Common myeloid progenitor, CD34-positive (primary cell): ENCODE measurements around the gene ITIH1.

Experiments used
- CTCF ChIA-PET: fragments of 350-600 bp; sonication (Branson Sonifier 250); formaldehyde crosslinking; loops from one replicate; lab custom pipeline; 2021; ENCODE audit warnings: antibody characterized with exemption; lab: Charles Lee
- POLR2A ChIA-PET: fragments of 350-600 bp; sonication (Branson Sonifier 250); formaldehyde crosslinking; loops from one replicate; lab custom pipeline; 2021; ENCODE audit warnings: antibody characterized with exemption; lab: Charles Lee
- DNase-seq, 3 donors: peaks; one replicate each; pipeline versions ENCODE4 v3.0.0 to v3.0.0-alpha.2; 2013
- H3K27ac ChIP-seq, 2 experiments: 1 replicate in 1 of 2; 2 replicates in 1 of 2; pipeline ENCODE4 v1.7.0; 2013; ENCODE audit warnings: inconsistent platforms in 2 of 2, low read length in 2 of 2, mild to moderate bottlenecking in 2 of 2, low read depth in 1 of 2, moderate library complexity in 1 of 2; ENCODE audit not compliant: severe bottlenecking in 2 of 2, insufficient read depth in 1 of 2, poor library complexity in 1 of 2
- H3K27me3 ChIP-seq, 5 experiments: replicated peaks in 2 of 5; 1 replicate in 3 of 5; 2 replicates in 2 of 5; pipeline versions ENCODE4 v1.6.1 to v1.7.0; 2013; ENCODE audit warnings: low read length in 4 of 5, mild to moderate bottlenecking in 2 of 5, moderate library complexity in 2 of 5, inconsistent platforms in 1 of 5; ENCODE audit not compliant: insufficient read depth in 5 of 5, control insufficient read depth in 4 of 5
- H3K36me3 ChIP-seq, 4 experiments: 1 replicate in 2 of 4; 2 replicates in 2 of 4; pipeline versions ENCODE4 v1.6.1 to v1.7.0; 2013; ENCODE audit warnings: low read length in 3 of 4, control low read depth in 1 of 4, mild to moderate bottlenecking in 1 of 4; ENCODE audit not compliant: control insufficient read depth in 4 of 4, insufficient read depth in 4 of 4
- H3K4me1 ChIP-seq, 4 experiments: 1 replicate in 3 of 4; 2 replicates in 1 of 4; pipeline versions ENCODE4 v1.6.1 to v1.7.1; 2013; ENCODE audit warnings: low read length in 3 of 4, mild to moderate bottlenecking in 3 of 4, control low read depth in 1 of 4, inconsistent platforms in 1 of 4, moderate library complexity in 1 of 4; ENCODE audit not compliant: control insufficient read depth in 4 of 4, insufficient read depth in 4 of 4; ENCODE audit errors: control extremely low read depth in 1 of 4
- H3K4me3 ChIP-seq, 7 experiments: 1 replicate in 4 of 7; 2 replicates in 3 of 7; pipeline versions ENCODE4 v1.5.1 to v1.7.0; 2013; ENCODE audit warnings: mild to moderate bottlenecking in 7 of 7, low read length in 6 of 7, moderate library complexity in 6 of 7, inconsistent platforms in 2 of 7, low read depth in 2 of 7, control low read depth in 1 of 7; ENCODE audit not compliant: insufficient read depth in 4 of 7, control insufficient read depth in 1 of 7; ENCODE audit errors: extremely low read depth in 1 of 7
- H3K9me3 ChIP-seq, 5 experiments: 1 replicate in 4 of 5; 2 replicates in 1 of 5; pipeline versions ENCODE4 v1.6.1 to v1.7.1; 2013; ENCODE audit warnings: low read length in 4 of 5, mild to moderate bottlenecking in 2 of 5, inconsistent platforms in 1 of 5, low read depth in 1 of 5, moderate library complexity in 1 of 5; ENCODE audit not compliant: control insufficient read depth in 4 of 5, insufficient read depth in 2 of 5; ENCODE audit errors: control extremely low read depth in 1 of 5
- WGBS: methylation state at CpG from one replicate; pipeline ENCODE4 v1.1.5; 2013; ENCODE audit not compliant: insufficient coverage; 5-methylcytosine and 5-hydroxymethylcytosine counted together

Gene ITIH1

DNA sequence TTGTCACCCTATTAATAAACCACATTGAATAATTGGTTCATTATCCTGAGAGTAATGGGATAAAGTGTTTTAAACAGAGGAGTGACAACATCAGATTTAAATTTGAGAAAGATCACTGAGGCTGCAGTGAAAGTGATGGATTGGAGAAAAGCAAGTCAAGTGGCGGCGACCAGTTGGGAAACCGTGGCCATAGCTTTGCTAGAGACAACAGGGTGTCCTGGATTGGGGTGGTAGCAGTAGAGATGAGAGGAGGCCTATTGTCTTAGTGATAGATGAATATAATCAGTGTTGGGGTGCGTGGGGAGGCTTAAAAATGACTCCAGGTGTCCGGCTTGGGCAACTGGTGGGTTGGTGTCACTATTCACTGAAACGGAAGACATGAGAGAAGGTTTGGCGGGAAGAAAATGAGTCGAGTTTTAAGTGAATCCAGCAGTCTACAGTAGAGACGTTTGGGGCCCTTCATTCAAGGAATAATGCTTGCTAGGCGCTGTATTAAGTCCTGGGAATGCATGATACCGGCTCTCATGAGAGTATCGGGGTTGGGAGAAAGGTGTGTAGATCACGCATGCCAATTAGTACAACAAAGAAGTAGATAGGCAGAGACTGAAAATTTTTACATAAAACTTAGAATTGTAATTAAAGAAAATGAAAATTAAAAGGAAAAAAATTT lies 7.5 kb upstream of the ITIH1 start:
- H3K27ac ChIP-seq = peak overlapping the region; percentile 58 to 81
- POLR2A ChIA-PET = no interaction called here

DNA sequence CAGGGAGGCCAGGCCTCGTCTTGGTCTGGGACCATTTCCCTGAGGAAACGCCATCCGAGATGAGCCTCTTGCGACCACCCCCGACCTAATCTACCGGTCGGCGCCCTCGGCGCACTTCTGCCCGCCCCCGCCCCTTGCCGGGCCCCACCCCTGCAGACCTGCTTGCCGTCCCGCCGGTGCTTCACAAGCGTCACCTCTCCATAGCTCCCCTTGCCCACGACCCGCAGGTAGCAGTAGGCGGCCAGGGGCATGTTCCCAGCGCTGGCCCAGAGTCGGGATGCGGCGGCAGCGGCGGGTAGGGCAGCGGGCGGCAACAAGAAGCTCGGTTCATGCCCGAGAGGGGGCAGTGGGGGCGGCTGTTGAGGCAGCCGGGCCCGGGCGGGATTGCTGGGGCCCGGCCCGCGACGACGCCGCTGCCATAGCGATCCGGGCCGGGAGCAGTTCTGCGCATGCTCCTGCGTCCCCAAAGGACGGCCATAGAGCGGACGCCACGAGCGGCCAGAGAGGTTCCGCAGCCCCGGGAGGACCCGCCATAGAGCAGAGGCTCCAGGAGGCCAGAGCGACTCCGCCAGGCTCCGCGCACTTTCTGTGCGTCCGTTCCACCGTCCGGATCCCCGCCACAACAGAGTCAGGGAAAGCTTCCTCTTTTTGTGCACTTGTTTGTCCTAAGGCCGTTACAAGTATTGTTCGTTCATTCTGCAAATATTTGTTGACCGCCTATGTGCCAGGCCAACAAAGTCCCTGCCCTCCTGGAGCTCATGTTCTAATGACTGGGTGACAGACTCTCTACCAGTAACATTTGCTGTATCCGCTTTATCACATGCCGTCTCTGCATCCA lies 6.7 kb upstream of the ITIH1 start, which contains the start of gene NEK4:
TSS of gene NEK4 (minus strand) at position 445 of the 838 bp plus-strand sequence. CDS start at position 251, 194 bp downstream.
- Histone ChIP-seq H3K36me3 (peaks cover 3 to 14% (median 11%) of the 10 kb centered on the region in 4 experiments), H3K27ac (peak within 1 kb of the TSS; percentile 58 to 81), H3K4me1 (peaks cover 7 to 28% (median 22%) of the 10 kb centered on the region in 4 experiments), H3K27me3 (no peaks in the 10 kb centered on the region), H3K9me3 (no peaks in the 10 kb centered on the region), H3K4me3 (peak within 1 kb of the TSS; percentile 65 to 89 (median 78))
- WGBS = 1% methylated on average over 49 of the region's 67 CpGs
- ChIA-PET POLR2A (no interaction called here), CTCF (interaction anchor here (0.7 to 1.4 kb wide), 5 partner anchors 9 to 50 kb away, joined by 3 to 5 read pairs (median 4); no protein-coding TSS in a partner anchor)
- DNase-seq = peak; percentile 92 to 96 (median 95)

More for the DNA sequence above, 7.5 kb upstream of the ITIH1 start:
- no peak for DNase-seq
- Histone ChIP-seq H3K9me3 (no peaks in the 10 kb centered on the region), H3K4me1 (peaks cover 7 to 20% (median 15%) of the 10 kb centered on the region in 4 experiments), H3K36me3 (peaks cover 3 to 22% (median 16%) of the 10 kb centered on the region in 4 experiments), H3K4me3 (peak overlapping the region; percentile 65 to 89 (median 78)), H3K27me3 (no peaks in the 10 kb centered on the region)
- 31% methylated on average over 10 of the region's 13 CpGs for WGBS
- CTCF ChIA-PET = interaction anchor here (1.1 to 1.4 kb wide), 3 partner anchors 46 to 52 kb away, joined by 3 to 5 read pairs (median 3); no protein-coding TSS in a partner anchor

DNA sequence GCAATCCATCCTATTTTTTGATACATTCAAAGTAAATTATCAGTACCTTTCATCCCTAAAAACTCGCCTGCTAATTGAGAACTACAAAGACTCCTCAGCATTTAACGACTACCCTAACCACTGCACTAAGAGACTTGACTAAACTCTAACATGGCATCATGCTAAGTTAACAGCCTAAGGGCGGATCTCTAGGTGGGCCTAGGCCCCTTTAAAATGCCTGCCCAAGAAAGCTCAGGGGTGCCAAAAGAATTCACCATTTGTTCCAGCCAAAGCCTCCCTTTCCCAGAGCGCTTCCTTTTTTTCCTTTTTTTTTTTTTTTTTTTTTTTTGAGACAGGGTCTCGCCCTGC lies 6.1 kb upstream of the ITIH1 start:
- no peaks in the 10 kb centered on the region for H3K9me3 ChIP-seq
- peak overlapping the region; percentile 58 to 81 for H3K27ac ChIP-seq
- ChIA-PET POLR2A (no interaction called here), CTCF (interaction anchor here (0.7 to 1.4 kb wide), 5 partner anchors 8 to 50 kb away, joined by 3 to 5 read pairs (median 4); no protein-coding TSS in a partner anchor)
- no peaks in the 10 kb centered on the region for H3K27me3 ChIP-seq
- peaks cover 3 to 9% (median 6%) of the 10 kb centered on the region in 4 experiments for H3K36me3 ChIP-seq
- peaks cover 7 to 30% (median 23%) of the 10 kb centered on the region in 4 experiments for H3K4me1 ChIP-seq
- no peak for DNase-seq
- peak overlapping the region in 6 of 7 experiments; percentile 65 to 89 (median 80) for H3K4me3 ChIP-seq
- 72% methylated on average over 5 of the region's 5 CpGs for whole genome bisulfite sequencing

DNA sequence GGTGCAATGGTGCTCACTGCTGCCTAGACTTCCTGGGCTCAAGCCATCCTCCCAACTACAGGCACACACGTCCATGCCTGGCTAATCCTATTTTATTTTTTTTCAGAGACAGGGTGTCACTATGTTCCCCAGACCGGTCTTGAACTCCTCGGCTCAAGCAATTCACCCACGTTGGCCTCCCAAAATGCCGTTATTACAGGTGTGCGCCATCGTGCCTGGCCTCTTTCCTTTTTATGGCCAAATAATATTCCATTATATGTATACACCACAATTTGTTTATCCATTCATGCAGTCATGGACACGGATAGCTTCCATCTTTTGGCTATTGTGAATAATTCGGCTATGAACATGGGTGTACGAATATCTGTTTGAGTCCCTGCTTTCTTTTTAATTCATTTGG lies 5.7 kb upstream of the ITIH1 start:
- Histone ChIP-seq H3K27ac (peak overlapping the region in 1 of 2 experiments; percentile 81), H3K36me3 (peaks cover 3 to 7% (median 6%) of the 10 kb centered on the region in 4 experiments), H3K9me3 (no peaks in the 10 kb centered on the region), H3K4me3 (peak overlapping the region in 1 of 7 experiments; percentile 87), H3K4me1 (peaks cover 7 to 30% (median 23%) of the 10 kb centered on the region in 4 experiments), H3K27me3 (no peaks in the 10 kb centered on the region)
- POLR2A ChIA-PET = no interaction called here
- CTCF ChIA-PET = interaction anchor here (0.7 to 1.5 kb wide), 5 partner anchors 8 to 49 kb away, joined by 3 to 5 read pairs (median 4); no protein-coding TSS in a partner anchor
- 100% methylated on average over 7 of the region's 10 CpGs for WGBS
- no peak for DNase-seq

DNA sequence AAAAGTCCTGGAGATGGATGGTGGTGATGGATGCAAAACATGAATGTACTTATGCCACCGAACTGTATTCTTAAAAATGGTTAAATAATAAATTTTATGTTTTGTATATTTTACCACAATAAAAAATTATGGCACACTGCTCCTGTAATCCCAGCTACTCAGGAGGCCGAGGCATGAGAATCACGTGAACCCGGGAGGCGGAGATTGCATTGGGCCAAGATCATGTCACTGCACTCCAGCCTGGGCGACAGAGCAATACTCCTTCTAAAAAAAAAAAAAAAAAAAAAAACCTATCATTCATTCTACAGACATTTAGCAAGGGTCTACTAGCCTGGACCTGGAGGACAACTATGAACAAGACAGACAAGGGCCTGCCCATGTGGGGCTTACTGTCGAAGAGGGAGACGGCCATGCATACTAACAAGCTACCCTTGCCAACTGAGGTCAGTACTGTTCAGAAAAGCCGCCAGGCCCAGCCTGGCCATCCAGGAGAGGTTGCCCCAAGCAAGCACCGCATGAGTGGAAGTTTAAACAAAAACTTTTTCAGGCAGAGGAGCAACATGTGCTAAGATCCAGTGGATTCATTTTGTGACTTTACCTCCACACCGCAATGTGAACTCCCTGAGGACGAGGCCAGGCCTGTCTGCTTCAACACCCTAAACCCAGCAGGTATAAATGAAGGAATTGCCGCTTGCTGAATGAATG lies 3.9 kb upstream of the ITIH1 start:
- Histone ChIP-seq H3K9me3 (no peaks in the 10 kb centered on the region), H3K27me3 (no peaks in the 10 kb centered on the region), H3K27ac (no peak overlapping the region), H3K36me3 (no peaks in the 10 kb centered on the region), H3K4me3 (no peak overlapping the region), H3K4me1 (peaks cover 7 to 40% (median 29%) of the 10 kb centered on the region in 4 experiments)
- no peak for DNase-seq
- WGBS = 100% methylated on average over 9 of the region's 13 CpGs
- POLR2A ChIA-PET = no interaction called here
- CTCF ChIA-PET = interaction anchor here (1.4 kb wide), 1 partner anchor 19 kb away, joined by 5 read pairs; no protein-coding TSS in a partner anchor

DNA sequence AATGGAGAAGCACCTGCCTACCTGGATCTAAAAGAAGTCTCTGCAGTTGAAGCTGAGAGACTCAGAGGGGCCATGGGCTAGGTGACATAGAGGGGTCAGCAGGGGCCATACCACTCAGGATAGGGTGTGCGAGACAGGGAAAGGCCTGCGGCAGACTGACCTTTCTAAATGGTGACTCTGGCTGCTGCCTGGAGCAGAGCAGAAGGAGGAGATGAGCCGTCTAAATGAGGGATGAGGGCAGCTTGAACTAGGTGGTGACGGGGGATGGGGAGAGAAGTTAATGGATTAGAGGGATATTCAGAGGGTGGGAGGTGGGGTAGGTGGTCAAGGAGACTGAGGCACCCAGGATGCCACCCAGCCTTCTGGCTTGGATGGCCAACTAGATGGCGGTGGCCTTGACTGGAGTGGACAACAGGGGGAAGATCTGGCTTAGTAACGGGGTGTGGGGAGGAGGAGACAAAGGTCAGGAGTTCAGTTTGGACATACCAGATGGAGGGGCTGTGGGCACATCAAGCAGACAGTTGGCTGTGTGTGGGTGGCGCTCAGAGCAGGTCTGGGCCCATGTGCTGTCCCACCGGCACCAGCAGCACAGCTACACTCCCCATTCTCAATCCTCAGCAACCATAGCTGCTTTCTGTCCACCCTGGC lies 3.2 kb upstream of the ITIH1 start:
- WGBS = 88% methylated on average over 4 of the region's 8 CpGs
- Histone ChIP-seq H3K27ac (no peak overlapping the region), H3K4me1 (peaks cover 7 to 44% (median 33%) of the 10 kb centered on the region in 4 experiments), H3K4me3 (no peak overlapping the region), H3K27me3 (no peaks in the 10 kb centered on the region), H3K9me3 (no peaks in the 10 kb centered on the region), H3K36me3 (no peaks in the 10 kb centered on the region)
- ChIA-PET CTCF (interaction anchor here (1.2 to 1.4 kb wide), 2 partner anchors 18 to 49 kb away, joined by 3 to 5 read pairs; no protein-coding TSS in a partner anchor), POLR2A (no interaction called here)
- no peak for DNase-seq
